Neutrophil (primary cell): ENCODE data around the gene VSIG10.

Source experiments
- H3K27ac ChIP-seq: fragments of 200-600 bp; sonication (generic); 2 replicates; pipeline ENCODE4 v1.5.1; 2016; ENCODE audit warnings: mild to moderate bottlenecking, moderate library complexity
- H3K27me3 ChIP-seq: fragments of 200-600 bp; sonication (generic); 2 replicates; pipeline ENCODE4 v1.6.0; 2016; ENCODE audit warnings: mild to moderate bottlenecking
- H3K36me3 ChIP-seq: fragments of 200-600 bp; sonication (generic); 2 replicates; pipeline ENCODE4 v1.5.1; 2017
- H3K4me1 ChIP-seq, 2 experiments: fragments of 200-600 bp in 1 of 2; sonication (generic) in 1 of 2; 1 replicate in 1 of 2; 2 replicates in 1 of 2; pipeline versions ENCODE4 v1.5.1 to v1.6.1; 2013 to 2016; ENCODE audit warnings: low read depth in 1 of 2, low read length in 1 of 2, mild to moderate bottlenecking in 1 of 2, moderate library complexity in 1 of 2; ENCODE audit not compliant: control insufficient read depth in 1 of 2, insufficient read depth in 1 of 2
- H3K4me3 ChIP-seq, 2 experiments: fragments of 200-600 bp in 1 of 2; sonication (generic) in 1 of 2; 1 replicate in 1 of 2; 2 replicates in 1 of 2; pipeline ENCODE4 v1.5.1; 2013 to 2016; ENCODE audit warnings: low read depth in 1 of 2, low read length in 1 of 2, mild to moderate bottlenecking in 1 of 2, moderate library complexity in 1 of 2
- H3K9me3 ChIP-seq: fragments of 200-600 bp; sonication (generic); 2 replicates; pipeline ENCODE4 v1.5.1; 2016
- TF ChIP-seq, protein P1 (sequence below): fragments of 200-600 bp; sonication (generic); IDR thresholded peaks from 2 replicates; pipeline ENCODE4 v1.5.1; 2016; ENCODE audit warnings: antibody characterized with exemption

The VSIG10 gene, protein sequence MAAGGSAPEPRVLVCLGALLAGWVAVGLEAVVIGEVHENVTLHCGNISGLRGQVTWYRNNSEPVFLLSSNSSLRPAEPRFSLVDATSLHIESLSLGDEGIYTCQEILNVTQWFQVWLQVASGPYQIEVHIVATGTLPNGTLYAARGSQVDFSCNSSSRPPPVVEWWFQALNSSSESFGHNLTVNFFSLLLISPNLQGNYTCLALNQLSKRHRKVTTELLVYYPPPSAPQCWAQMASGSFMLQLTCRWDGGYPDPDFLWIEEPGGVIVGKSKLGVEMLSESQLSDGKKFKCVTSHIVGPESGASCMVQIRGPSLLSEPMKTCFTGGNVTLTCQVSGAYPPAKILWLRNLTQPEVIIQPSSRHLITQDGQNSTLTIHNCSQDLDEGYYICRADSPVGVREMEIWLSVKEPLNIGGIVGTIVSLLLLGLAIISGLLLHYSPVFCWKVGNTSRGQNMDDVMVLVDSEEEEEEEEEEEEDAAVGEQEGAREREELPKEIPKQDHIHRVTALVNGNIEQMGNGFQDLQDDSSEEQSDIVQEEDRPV

DNA sequence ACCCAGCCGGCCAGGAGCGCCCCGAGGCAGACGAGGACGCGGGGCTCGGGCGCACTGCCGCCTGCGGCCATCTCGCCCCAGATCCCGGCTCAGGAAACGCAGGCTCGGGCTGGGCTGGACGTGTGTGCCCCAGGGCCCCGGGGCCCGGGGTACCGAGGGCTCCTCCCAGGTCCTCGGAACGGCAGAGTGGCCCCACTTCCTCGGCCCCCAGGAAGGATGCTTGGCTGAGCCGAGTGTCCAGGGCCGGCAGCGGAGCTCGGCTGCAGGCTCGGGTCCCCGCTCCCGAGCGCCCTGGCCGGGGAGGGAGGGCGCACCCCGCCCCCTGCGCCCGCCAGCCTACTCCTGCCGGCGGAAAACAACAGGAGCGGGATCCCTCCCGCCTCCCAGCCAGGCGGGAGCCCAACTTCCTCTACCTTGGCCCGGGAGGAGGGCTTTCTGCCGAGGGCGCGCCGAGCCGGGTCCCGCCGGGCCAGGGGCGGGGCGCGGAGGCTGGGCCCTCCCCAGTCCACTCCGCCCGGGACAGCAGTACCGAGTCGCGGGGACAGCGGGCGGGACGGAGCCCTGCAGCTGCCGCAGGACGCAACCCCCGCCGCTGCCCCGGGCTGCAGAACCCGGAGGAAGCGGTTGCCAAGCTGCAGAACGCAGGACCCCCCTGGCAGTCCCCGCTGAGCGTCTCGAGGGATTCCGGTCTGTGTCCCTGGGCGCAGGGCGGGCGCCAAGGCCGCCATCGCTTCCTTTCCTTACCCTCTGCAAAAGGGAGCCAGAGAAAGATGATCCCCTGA, at the start of gene VSIG10:
Gene VSIG10, minus strand, starts transcription at position 411 of the 782 bp plus-strand sequence. Its CDS starts 340 bp downstream, at position 71.
- peaks cover 48% of the 10 kb centered on the region for H3K27me3 ChIP-seq
- peaks cover 15 to 20% of the 10 kb centered on the region in 2 experiments for H3K4me1 ChIP-seq
- no peaks in the 10 kb centered on the region for H3K36me3 ChIP-seq
- TF ChIP-seq, protein P1, sequence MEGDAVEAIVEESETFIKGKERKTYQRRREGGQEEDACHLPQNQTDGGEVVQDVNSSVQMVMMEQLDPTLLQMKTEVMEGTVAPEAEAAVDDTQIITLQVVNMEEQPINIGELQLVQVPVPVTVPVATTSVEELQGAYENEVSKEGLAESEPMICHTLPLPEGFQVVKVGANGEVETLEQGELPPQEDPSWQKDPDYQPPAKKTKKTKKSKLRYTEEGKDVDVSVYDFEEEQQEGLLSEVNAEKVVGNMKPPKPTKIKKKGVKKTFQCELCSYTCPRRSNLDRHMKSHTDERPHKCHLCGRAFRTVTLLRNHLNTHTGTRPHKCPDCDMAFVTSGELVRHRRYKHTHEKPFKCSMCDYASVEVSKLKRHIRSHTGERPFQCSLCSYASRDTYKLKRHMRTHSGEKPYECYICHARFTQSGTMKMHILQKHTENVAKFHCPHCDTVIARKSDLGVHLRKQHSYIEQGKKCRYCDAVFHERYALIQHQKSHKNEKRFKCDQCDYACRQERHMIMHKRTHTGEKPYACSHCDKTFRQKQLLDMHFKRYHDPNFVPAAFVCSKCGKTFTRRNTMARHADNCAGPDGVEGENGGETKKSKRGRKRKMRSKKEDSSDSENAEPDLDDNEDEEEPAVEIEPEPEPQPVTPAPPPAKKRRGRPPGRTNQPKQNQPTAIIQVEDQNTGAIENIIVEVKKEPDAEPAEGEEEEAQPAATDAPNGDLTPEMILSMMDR = no peak
- peak within 1 kb of the TSS; percentile 65 to 71 for H3K4me3 ChIP-seq
- H3K27ac ChIP-seq = no peak within 1 kb of the TSS
- H3K9me3 ChIP-seq = no peaks in the 10 kb centered on the region

DNA sequence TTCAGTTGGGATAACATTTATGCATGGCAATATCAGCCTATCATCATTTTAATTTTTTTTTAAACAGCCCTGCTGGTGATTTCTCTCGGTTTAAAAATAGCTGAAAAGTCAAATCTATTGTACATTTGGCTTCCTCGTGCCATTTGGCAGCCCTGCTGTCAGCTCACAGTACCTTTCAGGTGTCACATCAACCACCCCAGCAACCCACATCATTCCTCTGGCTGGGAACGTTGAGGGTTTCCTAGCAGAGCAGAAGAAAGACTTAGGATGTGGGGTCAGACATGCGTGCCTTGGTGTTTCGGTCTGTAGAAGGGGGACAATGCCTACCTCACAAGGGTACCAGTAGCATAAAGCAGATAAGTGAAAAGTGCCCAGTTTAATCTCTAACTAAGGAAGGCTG, 47.9 kb upstream of the VSIG10 start:
- Histone ChIP-seq H3K27me3 (no peaks in the 10 kb centered on the region), H3K27ac (no peak overlapping the region), H3K36me3 (peaks cover 77% of the 10 kb centered on the region), H3K4me3 (no peak overlapping the region), H3K9me3 (no peaks in the 10 kb centered on the region), H3K4me1 (no peaks in the 10 kb centered on the region)
- TF ChIP-seq, protein P1 = no peak

DNA sequence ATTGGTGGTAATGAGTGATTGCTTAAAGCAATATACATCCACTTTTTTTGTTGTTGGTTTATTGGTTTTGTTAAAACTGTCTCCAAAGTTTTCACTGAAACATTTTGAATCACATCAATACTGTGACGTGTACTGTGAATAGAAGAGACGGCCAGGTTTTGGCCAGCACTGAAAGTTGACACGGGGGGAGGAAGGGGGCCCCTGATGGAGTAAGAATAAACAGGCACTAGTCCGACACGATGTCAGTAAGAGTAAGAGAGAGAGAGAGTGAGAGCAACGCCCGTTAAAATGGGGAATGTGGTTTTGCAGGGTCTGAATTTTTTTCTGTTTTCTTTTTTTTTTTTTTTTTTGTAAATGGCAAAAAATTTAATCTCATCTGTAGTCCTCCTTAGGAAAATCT, 46.8 kb upstream of the VSIG10 start:
- peaks cover 65% of the 10 kb centered on the region for H3K36me3 ChIP-seq
- TF ChIP-seq, protein P1 = no peak
- H3K27me3 ChIP-seq = no peaks in the 10 kb centered on the region
- H3K27ac ChIP-seq = no peak overlapping the region
- no peaks in the 10 kb centered on the region for H3K9me3 ChIP-seq
- no peak overlapping the region for H3K4me3 ChIP-seq
- no peaks in the 10 kb centered on the region for H3K4me1 ChIP-seq

DNA sequence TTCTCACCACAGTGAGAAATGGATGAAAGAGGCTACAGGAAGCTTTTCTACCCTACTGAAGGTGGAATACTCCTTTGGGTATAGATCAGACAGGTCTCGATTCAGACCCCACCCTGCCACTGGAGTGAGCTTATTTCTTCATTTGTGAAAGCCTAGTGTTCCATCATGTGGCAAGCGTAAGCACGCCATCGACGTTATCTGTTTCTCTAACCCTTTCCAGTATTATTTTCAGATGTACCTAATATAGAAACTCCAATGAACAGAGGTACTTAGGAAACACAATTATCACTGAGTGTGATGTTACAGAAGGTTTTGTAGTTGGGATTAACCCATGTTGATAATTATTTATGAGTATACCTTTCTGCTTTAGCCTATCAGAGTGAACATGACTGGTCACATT, 44.5 kb upstream of the VSIG10 start:
- H3K27me3 ChIP-seq = no peaks in the 10 kb centered on the region
- H3K9me3 ChIP-seq = no peaks in the 10 kb centered on the region
- H3K36me3 ChIP-seq = peaks cover 45% of the 10 kb centered on the region
- TF ChIP-seq, protein P1 = no peak
- no peak overlapping the region for H3K4me3 ChIP-seq
- H3K4me1 ChIP-seq = no peaks in the 10 kb centered on the region
- H3K27ac ChIP-seq = no peak overlapping the region

DNA sequence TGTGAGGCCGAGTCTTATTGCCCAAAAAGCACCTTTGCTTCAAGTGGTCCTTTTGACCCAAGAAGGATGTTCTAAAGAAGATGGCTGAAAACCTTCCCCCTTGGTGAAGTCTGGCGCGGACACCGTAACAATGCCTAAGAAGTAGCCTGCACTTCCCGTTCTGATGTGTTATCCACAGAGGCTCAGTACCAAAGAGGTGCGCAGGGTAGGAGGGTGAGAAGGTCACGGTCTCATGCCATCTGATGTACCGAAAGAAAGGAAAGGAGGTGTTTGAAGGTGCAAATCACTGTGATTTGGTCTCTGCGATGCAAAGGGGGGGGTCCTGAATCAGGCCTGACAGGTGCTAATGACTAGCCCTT, 42.0 kb upstream of the VSIG10 start:
- Histone ChIP-seq H3K4me1 (no peaks in the 10 kb centered on the region), H3K36me3 (peaks cover 20% of the 10 kb centered on the region)
- TF ChIP-seq, protein P1 = no peak

More for the DNA sequence above, 42.0 kb upstream of the VSIG10 start:
- H3K9me3 ChIP-seq = no peaks in the 10 kb centered on the region
- no peaks in the 10 kb centered on the region for H3K27me3 ChIP-seq
- H3K4me3 ChIP-seq = no peak overlapping the region
- no peak overlapping the region for H3K27ac ChIP-seq
